Kidney tubule cell (primary cell): ENCODE results near the gene SLC2A2.
A peak's percentile ranks its signal among the peaks of the same experiment; 100 is the strongest.
"Not testable (repeated sequence)": the region's sequence is repeated elsewhere in the genome, so short reads cannot be mapped to it uniquely, and the experiment has no call there.

Source experiments
- DNase-seq: peaks from one replicate; pipeline ENCODE4 v3.0.0-alpha.2; 2018; ENCODE audit warnings: low spot score

SLC2A2 gene

DNA sequence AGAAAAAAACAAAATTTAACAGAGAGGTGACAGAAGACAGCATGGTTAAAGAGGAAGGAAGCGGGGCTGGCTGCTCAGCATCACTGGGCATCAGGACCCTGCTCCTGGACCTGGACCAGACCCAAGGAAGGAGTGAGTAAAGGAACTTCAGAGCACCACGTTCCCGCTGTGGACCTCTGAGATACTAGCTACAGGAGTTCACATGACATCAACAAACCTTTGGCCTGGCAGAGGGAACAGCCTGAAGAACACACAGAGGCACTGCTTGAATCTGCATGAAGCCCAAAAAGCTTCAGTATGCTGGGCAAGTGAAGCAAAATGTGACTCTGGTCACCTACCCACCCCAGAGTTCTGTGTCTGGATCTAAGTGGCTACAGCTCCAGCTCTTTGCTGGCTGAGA is 38.1 kb downstream of the SLC2A2 start:
- no peak for DNase-seq

DNA sequence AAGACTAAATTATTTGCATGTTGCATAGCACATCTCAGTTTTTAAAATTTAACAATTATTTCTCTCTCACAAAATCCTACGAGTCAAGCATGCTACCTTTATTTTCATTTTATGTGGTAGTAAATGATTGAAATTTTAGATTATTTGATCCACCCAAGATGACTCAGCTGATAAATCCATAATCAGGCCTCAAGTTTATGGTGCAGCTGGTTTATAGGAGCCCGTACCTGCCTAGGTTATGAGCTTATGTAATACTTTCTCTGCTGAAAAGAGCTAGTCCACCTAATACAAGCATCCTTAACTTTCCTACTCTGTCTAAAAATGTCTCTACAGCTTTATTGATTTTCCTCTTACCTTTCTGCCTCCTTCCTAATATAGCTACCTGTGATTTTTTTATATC is 41.2 kb downstream of the SLC2A2 start:
- no peak for DNase-seq

DNA sequence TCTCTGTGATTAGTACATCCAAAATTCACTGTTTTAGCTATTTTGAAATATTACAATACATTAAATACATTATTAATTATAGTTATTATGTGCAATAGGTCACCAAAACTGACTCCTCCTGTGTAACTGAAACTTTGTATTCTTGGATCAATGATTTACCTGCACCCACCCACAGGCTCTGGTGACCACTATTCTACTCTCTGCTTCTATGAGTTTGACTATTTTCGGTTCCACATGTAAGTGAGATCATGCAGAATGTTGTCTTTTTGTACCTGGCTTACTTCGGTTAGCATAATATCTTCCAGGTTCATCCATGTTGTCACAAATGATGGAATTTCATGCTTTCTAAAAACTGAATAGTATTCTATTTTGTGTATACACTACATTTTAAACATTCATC is 43.8 kb downstream of the SLC2A2 start:
- DNase-seq, result no peak

GRCh38 chr3:170980399-170980798 is 46.1 kb downstream of the SLC2A2 start:
- DNase-seq, result no peak

- peak; percentile 67 for DNase-seq
Observed at GRCh38 chr3:170977949-170978745, 48.4 kb downstream of the SLC2A2 start.

- DNase-seq, result no peak
Observed at GRCh38 chr3:170976190-170976519, 50.4 kb downstream of the SLC2A2 start.

GRCh38 chr3:170975283-170976189 is 51.0 kb downstream of the SLC2A2 start:
- DNase-seq, result no peak

GRCh38 chr3:170974872-170975271 is 51.6 kb downstream of the SLC2A2 start:
- no peak for DNase-seq

GRCh38 chr3:170972917-170973316 is 53.6 kb downstream of the SLC2A2 start:
- not testable (repeated sequence) for DNase-seq

DNA sequence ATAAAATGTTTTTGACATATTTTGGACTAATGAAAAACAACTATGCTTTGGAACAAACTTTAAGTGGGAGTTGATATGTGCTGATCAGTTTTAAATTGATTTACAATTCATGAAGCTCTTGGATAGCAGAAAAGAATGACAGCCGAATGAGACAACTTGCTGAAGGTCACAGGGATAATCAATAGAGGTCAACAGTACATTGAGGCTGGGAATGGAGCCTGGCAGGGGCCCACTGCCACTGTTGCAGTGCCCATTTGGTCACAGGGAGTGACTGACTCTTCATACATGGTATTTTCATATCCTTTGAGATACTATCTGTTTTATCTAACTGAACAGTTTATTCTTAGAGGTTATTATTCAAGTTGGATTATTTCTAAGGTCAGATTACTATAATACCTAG is 59.4 kb downstream of the SLC2A2 start:
- no peak for DNase-seq

- DNase-seq, result no peak
Observed at GRCh38 chr3:170966495-170966894, 60.0 kb downstream of the SLC2A2 start.

GRCh38 chr3:170962411-170962810 is 64.1 kb downstream of the SLC2A2 start:
- no peak for DNase-seq

DNA sequence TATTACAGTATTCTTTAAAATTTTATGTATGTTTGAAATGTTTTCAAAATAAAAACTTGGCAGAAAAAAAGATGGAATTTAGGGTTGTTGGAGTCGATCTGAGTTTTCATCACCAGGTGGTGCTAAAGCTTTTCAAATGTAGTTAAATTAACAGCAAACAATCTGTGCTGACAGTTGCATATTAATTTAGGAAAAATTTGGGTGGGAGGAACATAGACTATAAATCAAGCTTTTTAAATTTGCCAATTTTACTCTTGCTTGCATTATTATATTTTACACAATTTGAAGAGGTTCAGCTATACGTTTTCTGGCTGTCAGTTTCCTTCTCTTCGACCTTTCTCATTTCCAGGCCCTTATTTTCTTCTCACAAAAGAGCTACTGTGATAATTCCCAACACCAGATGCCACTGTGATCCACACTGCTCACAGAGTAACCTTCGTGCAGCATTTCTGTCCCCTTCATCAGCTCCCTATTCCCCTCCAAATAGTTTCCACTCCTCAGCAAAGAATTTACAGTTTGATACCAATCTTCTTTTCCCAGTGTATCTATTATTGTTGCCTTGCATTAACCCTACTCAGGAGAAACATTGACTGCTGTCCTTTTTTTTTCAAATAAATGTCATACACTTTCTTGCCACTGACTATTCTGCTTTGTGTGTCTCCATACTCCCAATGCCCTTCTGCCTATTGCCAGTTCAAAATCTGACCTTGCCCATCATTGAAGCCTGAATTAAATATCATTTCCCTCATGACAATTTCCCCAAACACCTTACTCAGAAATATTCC is 64.7 kb downstream of the SLC2A2 start:
- DNase-seq, result peak; percentile 47

- no peak for DNase-seq
Observed at GRCh38 chr3:170959457-170959856, 67.1 kb downstream of the SLC2A2 start.

- DNase-seq, result no peak
Observed at GRCh38 chr3:170956647-170957046, 69.9 kb downstream of the SLC2A2 start.

- no peak for DNase-seq
Observed at GRCh38 chr3:170953736-170954135, 72.8 kb downstream of the SLC2A2 start.

GRCh38 chr3:170953229-170953628 is 73.3 kb downstream of the SLC2A2 start:
- DNase-seq, result no peak

DNA sequence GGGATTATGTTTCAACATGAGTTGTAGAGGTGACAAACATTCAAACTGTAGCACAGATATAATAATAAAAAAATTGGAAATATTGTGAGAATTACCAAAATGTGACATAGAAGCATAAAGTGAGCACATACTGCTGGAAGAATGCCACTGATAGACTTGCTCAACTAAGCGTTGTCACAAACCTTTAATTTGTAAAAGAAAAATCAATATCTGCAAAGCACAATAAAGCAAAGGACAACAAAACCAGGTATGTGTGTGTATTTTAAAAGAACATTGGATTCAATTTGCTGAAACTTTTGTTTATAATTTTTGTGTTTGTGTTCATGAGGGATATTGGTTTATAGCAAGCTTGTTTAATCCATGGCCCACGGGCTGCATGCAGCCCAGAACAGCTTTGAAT is 77.3 kb downstream of the SLC2A2 start:
- DNase-seq, result no peak

GRCh38 chr3:170947018-170947769 is 79.3 kb downstream of the SLC2A2 start:
- DNase-seq, result no peak
